Measurements from ENCODE around the gene ELOVL6. TPM values are rescaled to one million over a fixed set of nuclear protein-coding genes. Genes with fewer than 3 reads are reported as not detected.
"Not testable (repeated sequence)": the region's sequence is repeated elsewhere in the genome, so short reads cannot be mapped to it uniquely, and the experiment has no call there.

Gene ELOVL6
- total RNA-seq, 1 experiment from 2014 or later: 38.7 TPM

DNA sequence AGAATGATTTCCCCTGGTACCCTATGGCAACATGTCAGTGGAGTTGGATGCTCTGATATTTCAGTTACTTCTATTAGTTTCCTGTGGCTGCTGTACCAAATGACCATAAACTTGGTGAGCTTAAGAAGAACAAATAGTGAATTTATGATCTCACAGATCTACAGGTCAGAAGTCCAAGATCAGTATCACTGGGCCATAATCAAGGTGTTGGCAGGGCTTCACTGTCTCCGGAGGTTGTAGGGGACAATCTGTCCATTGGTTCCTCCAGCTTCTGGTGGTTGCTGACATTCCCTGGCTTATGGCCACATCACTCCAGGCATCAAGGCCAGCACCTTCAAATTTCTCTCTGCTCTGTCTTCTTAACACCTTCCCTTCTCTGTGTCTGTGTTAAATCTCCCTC is 37.9 kb upstream of the ELOVL6 start (continued):
- TF ChIP-seq, protein P1, sequence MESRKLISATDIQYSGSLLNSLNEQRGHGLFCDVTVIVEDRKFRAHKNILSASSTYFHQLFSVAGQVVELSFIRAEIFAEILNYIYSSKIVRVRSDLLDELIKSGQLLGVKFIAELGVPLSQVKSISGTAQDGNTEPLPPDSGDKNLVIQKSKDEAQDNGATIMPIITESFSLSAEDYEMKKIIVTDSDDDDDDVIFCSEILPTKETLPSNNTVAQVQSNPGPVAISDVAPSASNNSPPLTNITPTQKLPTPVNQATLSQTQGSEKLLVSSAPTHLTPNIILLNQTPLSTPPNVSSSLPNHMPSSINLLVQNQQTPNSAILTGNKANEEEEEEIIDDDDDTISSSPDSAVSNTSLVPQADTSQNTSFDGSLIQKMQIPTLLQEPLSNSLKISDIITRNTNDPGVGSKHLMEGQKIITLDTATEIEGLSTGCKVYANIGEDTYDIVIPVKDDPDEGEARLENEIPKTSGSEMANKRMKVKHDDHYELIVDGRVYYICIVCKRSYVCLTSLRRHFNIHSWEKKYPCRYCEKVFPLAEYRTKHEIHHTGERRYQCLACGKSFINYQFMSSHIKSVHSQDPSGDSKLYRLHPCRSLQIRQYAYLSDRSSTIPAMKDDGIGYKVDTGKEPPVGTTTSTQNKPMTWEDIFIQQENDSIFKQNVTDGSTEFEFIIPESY (IDR thresholded peaks at IDR 0.05; ENCODE audit: extremely low read depth, insufficient replicate concordance, low read length): no peak
- TF ChIP-seq ZFX (IDR thresholded peaks at IDR 0.05): no peak
- no peak for TF ChIP-seq SRF (IDR thresholded peaks at IDR 0.05; ENCODE audit: low read depth)

DNA sequence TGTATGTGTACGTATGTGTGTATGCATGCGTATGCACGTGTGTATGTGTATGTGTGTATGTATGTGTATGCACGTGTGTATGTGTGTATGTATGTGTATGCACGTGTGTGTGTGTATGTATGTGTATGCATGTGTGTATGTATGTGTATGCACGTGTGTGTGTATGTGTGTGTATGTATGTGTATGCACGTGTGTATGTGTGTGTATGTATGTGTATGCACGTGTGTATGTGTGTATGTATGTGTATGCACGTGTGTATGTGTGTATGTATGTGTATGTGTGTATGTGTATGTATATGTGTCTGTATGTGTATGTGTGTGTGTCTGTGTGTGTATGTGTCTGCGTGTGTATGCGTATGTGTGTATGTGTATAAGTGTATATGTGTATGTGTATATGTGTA is 35.2 kb upstream of the ELOVL6 start:
- H3K79me2 ChIP-seq (ENCODE audit: insufficient read depth, low read length); RAD21 ChIA-PET (ENCODE audit: low non-redundant PET in 1 of 2, low total read pairs in 2 of 2, uncharacterized antibody in 2 of 2, unreplicated experiment in 2 of 2); BruUV-seq (replicated peaks); CTCF ChIA-PET; H3K9me3 ChIP-seq (ENCODE audit: control insufficient read depth in 1 of 2, insufficient read depth in 1 of 2, low read depth in 1 of 2, low read length in 2 of 2); H3K4me2 ChIP-seq (ENCODE audit: low read length); ATAC-seq; DNase-seq (ENCODE audit: low read depth, low spot score); H3K9ac ChIP-seq (ENCODE audit: low read length); intact Hi-C loops (cut with micrococcal nuclease); H2AFZ ChIP-seq (ENCODE audit: low read depth, low read length, poor library complexity, severe bottlenecking); POLR2A ChIA-PET; H3K27me3 ChIP-seq (ENCODE audit: insufficient read depth, low read length); H3K4me3 ChIP-seq (replicated peaks in 1 of 2; ENCODE audit: low read depth in 1 of 2, low read length in 2 of 2); H3K27ac ChIP-seq (ENCODE audit: low read depth, low read length); H3K4me1 ChIP-seq (ENCODE audit: control insufficient read depth in 1 of 2, insufficient read depth in 2 of 2, low read length in 2 of 2); H3K36me3 ChIP-seq (ENCODE audit: control insufficient read depth in 1 of 2, insufficient read depth in 2 of 2, low read length in 2 of 2); H3K9me2 ChIP-seq (ENCODE audit: insufficient read depth); H4K20me1 ChIP-seq (ENCODE audit: insufficient read depth): not testable (repeated sequence)

DNA sequence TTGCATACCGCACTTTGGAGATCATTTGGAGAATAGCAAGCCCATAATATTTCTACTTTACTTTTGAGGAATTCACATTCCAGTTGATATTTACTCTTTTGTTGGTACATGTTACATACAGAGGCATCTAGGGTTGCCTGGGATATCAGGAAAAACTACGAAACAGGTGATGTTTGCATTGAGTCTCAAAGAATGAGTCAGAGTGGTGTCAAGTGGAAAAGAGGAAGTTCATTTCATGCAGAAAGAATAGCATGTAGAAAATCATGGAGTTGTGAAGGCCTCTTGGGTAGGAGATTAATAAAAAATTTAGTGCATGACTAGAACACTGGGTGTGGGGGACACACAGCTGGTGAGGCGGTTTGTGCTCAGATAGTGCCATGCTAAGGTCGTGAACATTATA is 33.5 kb upstream of the ELOVL6 start:
- H2AFZ ChIP-seq (ENCODE audit: low read depth, low read length, poor library complexity, severe bottlenecking): no peak overlapping the region
- CTCF ChIA-PET: interaction anchor here (0.8 kb wide), 1 partner anchor 182 kb away, joined by 3 read pairs; no protein-coding TSS in a partner anchor
- H3K4me1 ChIP-seq (ENCODE audit: control insufficient read depth in 1 of 2, insufficient read depth in 2 of 2, low read length in 2 of 2): no peaks in the 10 kb centered on the region
- H3K27me3 ChIP-seq (ENCODE audit: insufficient read depth, low read length): no peaks in the 10 kb centered on the region
- no peak overlapping the region for H3K9ac ChIP-seq (ENCODE audit: low read length)
- no peaks in the 10 kb centered on the region for H3K9me3 ChIP-seq (ENCODE audit: control insufficient read depth in 1 of 2, insufficient read depth in 1 of 2, low read depth in 1 of 2, low read length in 2 of 2)
- H3K27ac ChIP-seq (ENCODE audit: low read depth, low read length): no peak overlapping the region
- POLR2A ChIA-PET: no interaction called here
- intact Hi-C loops (cut with micrococcal nuclease): no loop called here
- RAD21 ChIA-PET (ENCODE audit: low non-redundant PET in 1 of 2, low total read pairs in 2 of 2, uncharacterized antibody in 2 of 2, unreplicated experiment in 2 of 2): no interaction called here
- DNase-seq (ENCODE audit: low read depth, low spot score) (no peak), ATAC-seq (no peak)
- 0 out of 2 replicates have a peak, but pooled peaks have one; percentile 17 for TF ChIP-seq FOSL1 (IDR thresholded peaks at IDR 0.05; ENCODE audit: low read depth)
- no peak for TF ChIP-seq YY1 (IDR thresholded peaks at IDR 0.05; ENCODE audit: extremely low read depth, insufficient replicate concordance, low read depth, low read length)
- TF ChIP-seq, protein P2, sequence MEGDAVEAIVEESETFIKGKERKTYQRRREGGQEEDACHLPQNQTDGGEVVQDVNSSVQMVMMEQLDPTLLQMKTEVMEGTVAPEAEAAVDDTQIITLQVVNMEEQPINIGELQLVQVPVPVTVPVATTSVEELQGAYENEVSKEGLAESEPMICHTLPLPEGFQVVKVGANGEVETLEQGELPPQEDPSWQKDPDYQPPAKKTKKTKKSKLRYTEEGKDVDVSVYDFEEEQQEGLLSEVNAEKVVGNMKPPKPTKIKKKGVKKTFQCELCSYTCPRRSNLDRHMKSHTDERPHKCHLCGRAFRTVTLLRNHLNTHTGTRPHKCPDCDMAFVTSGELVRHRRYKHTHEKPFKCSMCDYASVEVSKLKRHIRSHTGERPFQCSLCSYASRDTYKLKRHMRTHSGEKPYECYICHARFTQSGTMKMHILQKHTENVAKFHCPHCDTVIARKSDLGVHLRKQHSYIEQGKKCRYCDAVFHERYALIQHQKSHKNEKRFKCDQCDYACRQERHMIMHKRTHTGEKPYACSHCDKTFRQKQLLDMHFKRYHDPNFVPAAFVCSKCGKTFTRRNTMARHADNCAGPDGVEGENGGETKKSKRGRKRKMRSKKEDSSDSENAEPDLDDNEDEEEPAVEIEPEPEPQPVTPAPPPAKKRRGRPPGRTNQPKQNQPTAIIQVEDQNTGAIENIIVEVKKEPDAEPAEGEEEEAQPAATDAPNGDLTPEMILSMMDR (IDR thresholded peaks at IDR 0.05 in 2 of 3, conservative IDR thresholded peaks at IDR 0.05 in 1 of 3; ENCODE audit: borderline replicate concordance in 1 of 3, insufficient read depth in 1 of 3, low read depth in 2 of 3, low read length in 2 of 3): no peak
- TF ChIP-seq TCF7L2 (IDR thresholded peaks at IDR 0.05; ENCODE audit: borderline replicate concordance, extremely low read depth, insufficient read depth, insufficient read length): no peak
- no peak for TF ChIP-seq SRF (IDR thresholded peaks at IDR 0.05; ENCODE audit: low read depth)
- no peak for TF ChIP-seq POLR2A (IDR thresholded peaks at IDR 0.05; ENCODE audit: borderline replicate concordance, extremely low read depth, insufficient read depth, insufficient read length)
- H3K36me3 ChIP-seq (ENCODE audit: control insufficient read depth in 1 of 2, insufficient read depth in 2 of 2, low read length in 2 of 2): no peaks in the 10 kb centered on the region
- no peak overlapping the region for H3K4me2 ChIP-seq (ENCODE audit: low read length)
- no peaks in the 10 kb centered on the region for H4K20me1 ChIP-seq (ENCODE audit: insufficient read depth)
- H3K4me3 ChIP-seq (replicated peaks in 1 of 2; ENCODE audit: low read depth in 1 of 2, low read length in 2 of 2): no peak overlapping the region
- H3K79me2 ChIP-seq (ENCODE audit: insufficient read depth, low read length): no peaks in the 10 kb centered on the region
- no TSS peak for BruUV-seq (replicated peaks)
- H3K9me2 ChIP-seq (ENCODE audit: insufficient read depth): no peaks in the 10 kb centered on the region
